Stimulated activated CD4-positive, alpha-beta T cell treated with anti-CD3 and anti-CD28 coated beads, Interleukin-15, amount 100 ng/mL, for 1 hour (primary cell): ENCODE results near the gene CRADD.

Source experiments
- DNase-seq, 2 donors: peaks; one replicate each; pipeline ENCODE4 v3.0.0-alpha.2; 2020; ENCODE audit warnings: low read depth in 1 of 2, low spot score in 1 of 2

CRADD gene

GRCh38 chr12:93836620-93837260 is 159.6 kb downstream of the CRADD start:
- DNase-seq, result no peak

- no peak for DNase-seq
Observed at GRCh38 chr12:93838193-93838592, 161.0 kb downstream of the CRADD start.

GRCh38 chr12:93839064-93839463 is 161.9 kb downstream of the CRADD start:
- no peak for DNase-seq

- DNase-seq, result no peak
Observed at GRCh38 chr12:93841671-93842070, 164.5 kb downstream of the CRADD start.

- DNase-seq, result no peak
Observed at GRCh38 chr12:93844164-93844784, 167.1 kb downstream of the CRADD start.

- DNase-seq, result no peak
Observed at GRCh38 chr12:93846936-93847516, 169.9 kb downstream of the CRADD start.

- DNase-seq, result no peak
Observed at GRCh38 chr12:93847517-93848474, 170.6 kb downstream of the CRADD start.

GRCh38 chr12:93848523-93849101 is 171.4 kb downstream of the CRADD start:
- no peak for DNase-seq

GRCh38 chr12:93849946-93850345 is 172.8 kb downstream of the CRADD start:
- no peak for DNase-seq

GRCh38 chr12:93850481-93851256 is 173.5 kb downstream of the CRADD start:
- no peak for DNase-seq

GRCh38 chr12:93851257-93851671 is 174.1 kb downstream of the CRADD start:
- no peak for DNase-seq

- no peak for DNase-seq
Observed at GRCh38 chr12:93852173-93852591, 175.0 kb downstream of the CRADD start.

- DNase-seq, result no peak
Observed at GRCh38 chr12:93853698-93854478, 176.7 kb downstream of the CRADD start.

- no peak for DNase-seq
Observed at GRCh38 chr12:93855261-93855660, 178.1 kb downstream of the CRADD start.

GRCh38 chr12:93856611-93857010 is 179.4 kb downstream of the CRADD start:
- DNase-seq, result no peak

GRCh38 chr12:93857279-93857938 is 180.2 kb downstream of the CRADD start:
- DNase-seq, result no peak

- no peak for DNase-seq
Observed at GRCh38 chr12:93857991-93858447, 180.8 kb downstream of the CRADD start.

- no peak for DNase-seq
Observed at GRCh38 chr12:93860668-93861373, 183.6 kb downstream of the CRADD start.
